Loucy (cell line): ENCODE data around the gene FMNL3.

Experiments
- H2AFZ ChIP-seq: fragments of 200-600 bp; sonication (generic); 2 replicates; pipeline ENCODE4 v1.6.0; 2016; ENCODE audit warnings: antibody characterized with exemption, mild to moderate bottlenecking, low read length, moderate library complexity
- H3F3A ChIP-seq: fragments of 200-600 bp; 2 replicates; pipeline ENCODE4 v1.6.0; 2016; ENCODE audit warnings: antibody characterized with exemption, low read depth, mild to moderate bottlenecking
- H3K27me3 ChIP-seq: fragments of 200-600 bp; sonication (generic); 2 replicates; pipeline ENCODE4 v1.6.1; 2014; ENCODE audit warnings: low read length, mild to moderate bottlenecking; ENCODE audit not compliant: insufficient read depth, poor library complexity, severe bottlenecking
- H3K36me3 ChIP-seq: fragments of 200-600 bp; sonication (generic); 2 replicates; pipeline ENCODE4 v1.6.1; 2016; ENCODE audit warnings: low read length; ENCODE audit not compliant: insufficient read depth
- H3K4me1 ChIP-seq: fragments of 200-600 bp; sonication (generic); 2 replicates; pipeline ENCODE4 v1.5.1; 2014; ENCODE audit warnings: low read length, mild to moderate bottlenecking; ENCODE audit not compliant: insufficient read depth, poor library complexity, severe bottlenecking
- H3K4me2 ChIP-seq: fragments of 200-600 bp; sonication (generic); 2 replicates; pipeline ENCODE4 v1.6.0; 2014; ENCODE audit warnings: antibody characterized with exemption, low read length, low read depth, mild to moderate bottlenecking; ENCODE audit not compliant: poor library complexity, severe bottlenecking
- H3K4me3 ChIP-seq: fragments of 200-600 bp; sonication (generic); 2 replicates; pipeline ENCODE4 v1.5.1; 2014; ENCODE audit warnings: low read length, mild to moderate bottlenecking, mixed read lengths; ENCODE audit not compliant: poor library complexity, severe bottlenecking
- H3K79me2 ChIP-seq: fragments of 200-600 bp; sonication (generic); 2 replicates; pipeline ENCODE4 v1.6.1; 2014; ENCODE audit warnings: low read length; ENCODE audit not compliant: insufficient read depth
- H3K9ac ChIP-seq: fragments of 200-600 bp; sonication (generic); 2 replicates; pipeline ENCODE4 v1.6.0; 2014; ENCODE audit warnings: mild to moderate bottlenecking, low read depth, low read length, moderate library complexity; ENCODE audit not compliant: poor library complexity, severe bottlenecking
- H3K9me2 ChIP-seq: fragments of 200-600 bp; sonication (generic); replicated peaks from 2 replicates; pipeline ENCODE4 v1.6.1; 2016; ENCODE audit warnings: low read depth, low read length, mixed read lengths
- H3K9me3 ChIP-seq: fragments of 200-600 bp; sonication (generic); 2 replicates; pipeline ENCODE4 v1.6.1; 2014; ENCODE audit warnings: mild to moderate bottlenecking, antibody characterized with exemption, low read length, low read depth; ENCODE audit not compliant: insufficient read depth
- H4K20me1 ChIP-seq: fragments of 200-600 bp; sonication (generic); 2 replicates; pipeline ENCODE4 v1.6.0; 2014; ENCODE audit warnings: antibody characterized with exemption, low read length, mild to moderate bottlenecking; ENCODE audit not compliant: insufficient read depth, poor library complexity, severe bottlenecking
- CTCF ChIP-seq: fragments of 200-600 bp; sonication (generic); conservative IDR thresholded peaks from 2 replicates; pipeline ENCODE4 v1.5.1; 2014; ENCODE audit warnings: mild to moderate bottlenecking, antibody characterized with exemption, low read length
- EZH2phosphoT487 ChIP-seq: fragments of 200-600 bp; IDR thresholded peaks from 2 replicates; pipeline ENCODE4 v1.6.1; 2018; ENCODE audit warnings: antibody characterized with exemption, mild to moderate bottlenecking, moderate library complexity, borderline replicate concordance

Gene FMNL3

GRCh38 chr12:49619286-49619685 is 87.9 kb downstream of the FMNL3 start:
- H3K9me2 ChIP-seq, result no peaks in the 10 kb centered on the region
- H3K4me3 ChIP-seq, result no peak overlapping the region
- H3K4me1 ChIP-seq, result peaks cover 18% of the 10 kb centered on the region
- no peaks in the 10 kb centered on the region for H3K79me2 ChIP-seq
- H3K9ac ChIP-seq, result no peak overlapping the region
- no peaks in the 10 kb centered on the region for H4K20me1 ChIP-seq
- peaks cover 9% of the 10 kb centered on the region for H3F3A ChIP-seq
- no peaks in the 10 kb centered on the region for H3K36me3 ChIP-seq
- no peak overlapping the region for H2AFZ ChIP-seq
- no peaks in the 10 kb centered on the region for H3K9me3 ChIP-seq
- TF ChIP-seq EZH2phosphoT487, result no peak
- TF ChIP-seq CTCF, result no peak
- no peak overlapping the region for H3K4me2 ChIP-seq
- H3K27me3 ChIP-seq, result peaks cover 22% of the 10 kb centered on the region

GRCh38 chr12:49618576-49618975 is 88.6 kb downstream of the FMNL3 start:
- H3K27me3 ChIP-seq, result peaks cover 22% of the 10 kb centered on the region
- TF ChIP-seq CTCF, result no peak
- TF ChIP-seq EZH2phosphoT487, result no peak

GRCh38 chr12:49616533-49617219 is 90.5 kb downstream of the FMNL3 start:
- H3K9ac ChIP-seq, result no peak overlapping the region
- peaks cover 22% of the 10 kb centered on the region for H3K27me3 ChIP-seq
- TF ChIP-seq EZH2phosphoT487 (no peak), CTCF (no peak)
- H3K79me2 ChIP-seq, result no peaks in the 10 kb centered on the region
- H3K4me2 ChIP-seq, result no peak overlapping the region
- no peaks in the 10 kb centered on the region for H3K36me3 ChIP-seq
- 0 out of 2 replicates have a peak, but pooled peaks cover 2% of the 10 kb centered on the region for H3F3A ChIP-seq
- H3K4me3 ChIP-seq, result no peak overlapping the region
- no peaks in the 10 kb centered on the region for H4K20me1 ChIP-seq
- no peaks in the 10 kb centered on the region for H3K9me2 ChIP-seq
- peaks cover 4% of the 10 kb centered on the region for H3K4me1 ChIP-seq
- H2AFZ ChIP-seq, result no peak overlapping the region
- H3K9me3 ChIP-seq, result no peaks in the 10 kb centered on the region

More at GRCh38 chr12:49618576-49618975, 88.6 kb downstream of the FMNL3 start:
- Histone ChIP-seq H3K4me3 (no peak overlapping the region), H3F3A (0 out of 2 replicates have a peak, but pooled peaks cover 2% of the 10 kb centered on the region), H2AFZ (no peak overlapping the region), H4K20me1 (no peaks in the 10 kb centered on the region), H3K4me1 (peaks cover 18% of the 10 kb centered on the region), H3K9me2 (no peaks in the 10 kb centered on the region), H3K9me3 (no peaks in the 10 kb centered on the region), H3K9ac (no peak overlapping the region), H3K4me2 (no peak overlapping the region), H3K36me3 (no peaks in the 10 kb centered on the region), H3K79me2 (no peaks in the 10 kb centered on the region)
